Measurements from ENCODE around the gene RAB6B.

Gene RAB6B

GRCh38 chr3:133878518-133878917 is 17.2 kb downstream of the RAB6B start:
- H3K4me3 ChIP-seq (ENCODE audit: low read length) = no peak overlapping the region
- no peak for DNase-seq (ENCODE audit: low read depth)
- TF ChIP-seq CTCF (IDR thresholded peaks at IDR 0.05; ENCODE audit: insufficient read depth, low read depth, low read length, missing control alignments) = no peak

DNA sequence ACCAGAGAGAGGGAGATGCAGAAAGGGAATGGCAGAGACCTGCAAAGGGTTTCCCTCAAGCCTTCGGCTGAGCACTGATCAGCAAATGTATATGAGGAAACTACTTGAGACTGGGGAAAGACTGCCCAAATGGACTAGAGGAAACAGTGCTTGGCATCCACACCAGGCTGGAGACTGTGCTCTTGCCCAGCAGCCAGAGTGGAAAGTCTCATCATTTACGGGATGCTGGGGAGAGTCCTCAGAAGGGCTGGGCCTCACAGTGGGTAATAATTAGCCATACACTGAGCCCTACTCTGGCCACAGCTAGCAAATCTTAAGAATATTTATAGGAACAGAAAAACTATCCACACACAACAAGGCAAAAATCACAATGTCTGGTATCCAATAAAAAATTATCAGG is 18.5 kb downstream of the RAB6B start:
- no peak for TF ChIP-seq CTCF (IDR thresholded peaks at IDR 0.05; ENCODE audit: insufficient read depth, low read depth, low read length, missing control alignments)
- DNase-seq (ENCODE audit: low read depth) = no peak
- no peak overlapping the region for H3K4me3 ChIP-seq (ENCODE audit: low read length)

DNA sequence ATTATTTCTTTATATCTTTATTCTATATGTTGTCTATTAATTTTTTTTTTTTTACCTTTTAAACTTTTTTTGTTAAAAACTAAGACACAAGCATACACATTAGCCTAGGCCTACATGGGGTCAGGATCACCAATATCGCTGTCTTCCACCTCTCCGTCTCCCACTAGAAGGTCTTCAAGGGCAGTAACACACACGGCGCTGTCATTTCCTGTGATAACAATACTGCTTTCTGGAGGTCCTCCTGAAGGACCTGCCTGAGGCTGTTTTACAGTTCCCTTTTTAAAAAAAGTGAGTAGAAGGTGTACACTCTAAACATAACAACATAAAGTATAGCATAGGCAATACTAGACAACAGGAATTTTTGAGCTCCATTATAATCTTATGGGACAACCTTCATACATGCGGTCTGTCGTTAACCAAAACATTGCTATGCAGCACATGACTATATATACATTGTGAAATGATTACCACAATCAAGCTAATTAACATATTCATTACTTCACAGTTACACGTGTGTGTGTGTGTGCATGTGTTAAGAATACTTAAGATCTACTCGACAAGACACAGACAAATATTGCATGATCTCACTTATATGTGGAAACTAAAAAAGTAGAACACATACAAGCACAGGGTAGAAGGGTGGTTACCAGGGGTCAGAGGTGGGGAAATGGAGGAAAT is 20.8 kb downstream of the RAB6B start:
- H3K4me3 ChIP-seq (ENCODE audit: low read length) = no peak overlapping the region
- TF ChIP-seq CTCF (IDR thresholded peaks at IDR 0.05; ENCODE audit: insufficient read depth, low read depth, low read length, missing control alignments) = no peak
- no peak for DNase-seq (ENCODE audit: low read depth)

DNA sequence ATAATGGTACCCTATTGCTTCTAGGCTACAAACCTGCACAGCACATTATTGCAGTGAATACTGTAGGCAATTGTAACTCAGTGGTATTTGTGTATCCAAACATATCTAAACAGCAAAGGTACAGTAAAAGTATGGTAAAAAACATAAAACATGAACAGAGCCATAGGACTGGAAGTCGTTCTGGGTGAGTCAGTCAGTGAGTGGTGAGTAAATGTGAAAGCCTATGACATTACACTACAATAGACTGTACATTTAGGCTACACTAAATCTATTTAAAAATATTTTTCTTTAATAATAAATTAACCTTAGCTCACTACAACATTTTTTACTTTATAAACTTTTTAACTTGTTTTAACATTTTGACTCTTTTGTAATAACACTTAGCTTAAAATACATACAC is 21.3 kb downstream of the RAB6B start:
- no peak overlapping the region for H3K4me3 ChIP-seq (ENCODE audit: low read length)
- peak; percentile 19 for DNase-seq (ENCODE audit: low read depth)
- TF ChIP-seq CTCF (IDR thresholded peaks at IDR 0.05; ENCODE audit: insufficient read depth, low read depth, low read length, missing control alignments) = no peak

DNA sequence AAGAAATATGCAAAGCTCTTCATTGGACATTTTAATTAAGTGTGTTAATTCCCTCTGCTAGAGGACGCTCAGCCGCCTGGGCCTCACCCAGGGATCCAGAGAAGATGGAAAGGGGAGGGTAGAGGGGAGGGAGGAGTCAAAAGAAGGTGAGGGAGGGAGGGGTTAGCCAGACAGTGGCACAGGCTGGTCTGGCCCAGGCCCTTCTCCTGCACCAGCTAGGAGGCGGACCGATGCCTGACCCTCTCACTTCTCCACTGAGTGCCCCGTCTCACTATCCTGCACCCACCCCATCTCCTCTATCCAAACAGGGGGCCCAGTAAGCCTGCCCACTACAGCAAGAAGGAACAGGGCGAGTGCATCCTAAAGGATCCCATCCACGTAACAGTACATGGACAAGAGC is 22.9 kb downstream of the RAB6B start:
- no peak for DNase-seq (ENCODE audit: low read depth)
- TF ChIP-seq CTCF (IDR thresholded peaks at IDR 0.05; ENCODE audit: insufficient read depth, low read depth, low read length, missing control alignments) = no peak
- no peak overlapping the region for H3K4me3 ChIP-seq (ENCODE audit: low read length)

DNA sequence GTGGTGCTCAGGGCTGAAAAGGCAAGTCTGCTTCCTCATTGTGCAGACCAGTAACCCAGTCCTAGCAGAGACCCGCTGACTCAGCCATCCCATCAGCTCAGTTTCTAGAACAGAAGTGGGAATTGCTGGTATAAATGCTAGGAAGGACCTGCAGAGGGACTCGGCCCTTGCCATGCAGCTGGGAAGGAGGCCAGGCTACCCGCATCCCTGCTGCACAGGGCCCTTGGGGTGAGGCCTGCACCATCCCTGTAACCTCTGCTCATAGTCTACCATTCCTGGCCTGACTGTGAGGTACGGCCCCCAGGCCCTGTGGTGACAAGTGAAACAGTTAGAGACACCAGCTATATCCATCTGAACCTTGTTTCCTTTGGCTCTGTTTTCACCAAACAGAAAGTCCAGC is 23.5 kb downstream of the RAB6B start:
- no peak for TF ChIP-seq CTCF (IDR thresholded peaks at IDR 0.05; ENCODE audit: insufficient read depth, low read depth, low read length, missing control alignments)
- no peak for DNase-seq (ENCODE audit: low read depth)
- no peak overlapping the region for H3K4me3 ChIP-seq (ENCODE audit: low read length)
